Stimulated activated naive B cell treated with anti-CD40 and anti-IgM and Interleukin-4, amounts not matched to agents 10 μg/mL and 1 μg/mL and 100 μg/mL, for 72 hours (primary cell): ENCODE data around the gene RPUSD1.

ENCODE experiments used
- ATAC-seq, 2 donors: fragments of 150-1000 bp; cut with Tn5 transposase; replicated peaks; 2 replicates each; pipeline ENCODE4 v1.10.0; 2021; ENCODE audit warnings: moderate library complexity in 1 of 2
- DNase-seq: peaks from one replicate; pipeline ENCODE4 v3.0.0; 2021
- H3K27ac Mint-ChIP-seq: one replicate; pipeline ENCODE4 v1.8.0; 2022; ENCODE audit warnings: mild to moderate bottlenecking, mixed read lengths
- H3K27me3 Mint-ChIP-seq, 2 donors: one replicate each; pipeline ENCODE4 v1.8.0; 2022; ENCODE audit warnings: mixed read lengths in 2 of 2
- H3K36me3 Mint-ChIP-seq, 2 donors: one replicate each; pipeline ENCODE4 v1.8.0; 2022; ENCODE audit warnings: mixed read lengths in 2 of 2, mild to moderate bottlenecking in 1 of 2
- H3K4me1 Mint-ChIP-seq, 2 donors: one replicate each; pipeline ENCODE4 v1.8.0; 2022; ENCODE audit warnings: mixed read lengths in 2 of 2, mild to moderate bottlenecking in 1 of 2
- H3K4me3 Mint-ChIP-seq, 2 donors: one replicate each; pipeline ENCODE4 v1.8.0; 2022; ENCODE audit warnings: mild to moderate bottlenecking in 2 of 2, mixed read lengths in 2 of 2, moderate library complexity in 1 of 2
- H3K9me3 Mint-ChIP-seq, 2 donors: one replicate each; pipeline ENCODE4 v1.8.0; 2022; ENCODE audit warnings: mixed read lengths in 2 of 2, mild to moderate bottlenecking in 1 of 2

The RPUSD1 gene

DNA sequence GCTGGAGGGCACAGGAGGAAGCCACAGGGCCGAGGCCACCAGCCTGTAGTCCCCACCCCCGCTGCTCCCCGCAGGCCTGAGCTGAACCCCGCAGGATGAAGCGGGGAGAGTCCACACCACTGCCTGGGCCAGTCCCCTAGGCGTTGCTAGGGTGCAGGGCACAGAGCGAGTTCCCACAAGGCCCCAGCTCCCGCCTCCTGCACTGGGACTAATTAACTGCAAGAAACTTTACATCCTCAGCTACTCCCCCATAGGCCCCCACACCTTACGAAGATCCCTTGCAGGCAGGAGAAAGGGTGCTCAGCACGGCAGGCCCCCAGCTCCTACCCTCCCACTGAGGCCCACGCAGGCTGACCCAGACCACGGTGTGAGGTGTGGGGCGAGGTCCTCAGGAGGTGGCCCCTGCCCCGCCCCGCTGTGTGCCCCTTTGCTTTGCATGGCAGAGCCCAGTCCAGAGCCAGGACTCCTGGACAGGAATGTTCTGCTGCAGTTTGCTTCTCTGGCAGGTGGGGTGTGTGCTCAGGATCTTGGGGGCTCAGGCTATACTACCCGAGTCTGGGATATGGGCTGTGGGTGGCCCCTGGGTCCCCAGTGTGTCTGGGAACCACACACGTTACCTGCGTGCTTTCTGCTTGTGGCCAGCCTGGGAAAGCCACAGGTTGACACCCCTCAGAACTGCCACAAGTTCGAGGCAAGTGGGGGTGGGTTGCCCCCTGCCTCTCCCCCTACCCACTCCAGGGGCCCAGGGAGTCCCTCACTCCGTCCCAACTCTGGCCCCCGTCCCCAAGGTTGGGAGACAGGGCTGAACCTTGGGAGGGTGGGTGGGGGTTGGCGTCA, 11.1 kb upstream of the RPUSD1 start:
- H3K4me1 Mint-ChIP-seq, result peaks cover 2 to 3% of the 10 kb centered on the region in 2 donors

GRCh38 chr16:798666-799065, 10.5 kb upstream of the RPUSD1 start:
- Mint-ChIP-seq H3K9me3 (peaks cover 4 to 5% of the 10 kb centered on the region in 2 donors), H3K4me3 (no peak overlapping the region), H3K4me1 (peaks cover 0 to 3% of the 10 kb centered on the region in 2 donors), H3K27me3 (peaks cover 15 to 49% of the 10 kb centered on the region in 2 donors), H3K36me3 (peaks cover 27 to 29% of the 10 kb centered on the region in 2 donors), H3K27ac (no peak overlapping the region)
- ATAC-seq, result no peak
- DNase-seq, result no peak

More for the DNA sequence above, 11.1 kb upstream of the RPUSD1 start:
- no peak for ATAC-seq
- no peak overlapping the region for H3K4me3 Mint-ChIP-seq
- H3K36me3 Mint-ChIP-seq, result peaks cover 26 to 29% of the 10 kb centered on the region in 2 donors
- H3K27ac Mint-ChIP-seq, result no peak overlapping the region
- no peak for DNase-seq
- H3K9me3 Mint-ChIP-seq, result peaks cover 4 to 5% of the 10 kb centered on the region in 2 donors
- H3K27me3 Mint-ChIP-seq, result peaks cover 15 to 49% of the 10 kb centered on the region in 2 donors

GRCh38 chr16:797686-798085, 9.5 kb upstream of the RPUSD1 start:
- DNase-seq (no peak), ATAC-seq (no peak)
- peaks cover 27 to 29% of the 10 kb centered on the region in 2 donors for H3K36me3 Mint-ChIP-seq
- H3K4me1 Mint-ChIP-seq, result peaks cover 0 to 3% of the 10 kb centered on the region in 2 donors
- peaks cover 15 to 41% of the 10 kb centered on the region in 2 donors for H3K27me3 Mint-ChIP-seq
- no peak overlapping the region for H3K27ac Mint-ChIP-seq
- no peak overlapping the region for H3K4me3 Mint-ChIP-seq
- peaks cover 4 to 5% of the 10 kb centered on the region in 2 donors for H3K9me3 Mint-ChIP-seq

DNA sequence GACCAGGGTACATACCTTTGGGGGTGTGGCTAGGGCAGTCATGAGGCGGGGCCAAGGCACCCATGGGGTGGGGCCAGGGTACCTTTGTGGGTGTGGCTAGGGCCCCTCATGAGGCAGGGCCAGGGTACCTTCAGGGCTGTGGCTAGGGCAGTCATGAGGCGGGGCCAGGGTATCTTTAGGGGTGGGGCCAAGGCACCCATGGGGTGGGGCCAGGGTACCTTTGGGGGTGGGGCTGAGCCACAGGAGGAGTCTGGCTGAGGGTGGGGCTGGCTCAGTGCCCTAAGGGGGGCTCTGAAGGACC, 8.9 kb upstream of the RPUSD1 start:
- H3K4me1 Mint-ChIP-seq, result peaks cover 0 to 3% of the 10 kb centered on the region in 2 donors
- peaks cover 27 to 29% of the 10 kb centered on the region in 2 donors for H3K36me3 Mint-ChIP-seq
- DNase-seq, result no peak
- H3K27me3 Mint-ChIP-seq, result peaks cover 15 to 35% of the 10 kb centered on the region in 2 donors
- no peak overlapping the region for H3K27ac Mint-ChIP-seq
- peaks cover 4 to 5% of the 10 kb centered on the region in 2 donors for H3K9me3 Mint-ChIP-seq
- H3K4me3 Mint-ChIP-seq, result no peak overlapping the region
- peak; percentile 36 to 41 for ATAC-seq

GRCh38 chr16:796296-797119, 8.3 kb upstream of the RPUSD1 start:
- Mint-ChIP-seq H3K9me3 (peaks cover 4 to 5% of the 10 kb centered on the region in 2 donors), H3K4me3 (no peak overlapping the region), H3K27ac (no peak overlapping the region), H3K4me1 (peaks cover 3% of the 10 kb centered on the region in 2 donors), H3K27me3 (peaks cover 15 to 29% of the 10 kb centered on the region in 2 donors), H3K36me3 (peaks cover 33 to 34% of the 10 kb centered on the region in 2 donors)
- no peak for DNase-seq
- no peak for ATAC-seq

GRCh38 chr16:795580-796229, 7.5 kb upstream of the RPUSD1 start:
- peaks cover 41 to 42% of the 10 kb centered on the region in 2 donors for H3K36me3 Mint-ChIP-seq
- DNase-seq (no peak), ATAC-seq (no peak)
- no peak overlapping the region for H3K4me3 Mint-ChIP-seq
- peaks cover 11 to 21% of the 10 kb centered on the region in 2 donors for H3K27me3 Mint-ChIP-seq
- H3K9me3 Mint-ChIP-seq, result peaks cover 4 to 5% of the 10 kb centered on the region in 2 donors
- H3K4me1 Mint-ChIP-seq, result peaks cover 5 to 10% of the 10 kb centered on the region in 2 donors
- H3K27ac Mint-ChIP-seq, result no peak overlapping the region

- H3K36me3 Mint-ChIP-seq, result peaks cover 43 to 44% of the 10 kb centered on the region in 2 donors
- H3K9me3 Mint-ChIP-seq, result peaks cover 4 to 5% of the 10 kb centered on the region in 2 donors
- peaks cover 6 to 17% of the 10 kb centered on the region in 2 donors for H3K4me1 Mint-ChIP-seq
- H3K27me3 Mint-ChIP-seq, result peaks cover 11 to 20% of the 10 kb centered on the region in 2 donors
- H3K4me3 Mint-ChIP-seq, result no peak overlapping the region
- DNase-seq (no peak), ATAC-seq (no peak)
- H3K27ac Mint-ChIP-seq, result no peak overlapping the region
Measured at GRCh38 chr16:794853-795466, 6.8 kb upstream of the RPUSD1 start.

DNA sequence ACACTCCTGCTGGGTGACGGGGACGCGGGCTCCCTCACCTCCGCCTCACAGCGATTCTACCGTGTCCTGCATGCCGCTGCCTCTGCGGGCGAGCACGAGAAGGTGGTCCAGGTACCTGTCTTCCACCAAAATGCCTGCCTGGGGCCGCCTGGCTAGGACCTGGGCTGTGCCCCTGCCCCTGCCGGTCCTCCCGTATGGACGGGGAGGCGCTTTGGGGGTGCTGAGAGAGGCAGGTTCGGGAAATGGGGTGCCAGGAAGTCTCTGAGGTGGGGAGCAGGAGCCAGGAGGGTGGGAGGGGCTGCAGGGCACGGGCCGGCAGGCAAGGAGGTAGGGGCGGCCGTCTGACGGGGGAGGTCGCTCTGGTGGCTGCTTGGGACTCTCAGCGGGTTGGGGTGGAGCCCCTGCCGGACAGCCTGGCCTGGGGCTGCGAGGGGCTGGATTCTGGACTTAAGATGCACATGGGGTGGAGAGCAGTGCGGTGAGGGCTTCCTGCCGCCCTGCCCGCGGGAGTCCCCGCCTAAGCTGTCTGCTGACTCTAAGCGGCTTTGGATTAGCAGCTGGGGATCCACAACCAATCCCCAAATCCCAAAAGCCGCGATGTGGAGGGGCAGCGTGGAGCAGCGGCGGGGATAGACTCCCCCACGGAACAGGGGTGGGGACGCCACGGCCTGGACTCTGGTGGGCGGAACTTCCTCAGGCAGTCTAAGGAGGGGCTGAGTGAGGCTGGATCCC, 6.1 kb upstream of the RPUSD1 start:
- Mint-ChIP-seq H3K27ac (no peak overlapping the region), H3K36me3 (peaks cover 43 to 44% of the 10 kb centered on the region in 2 donors), H3K27me3 (peaks cover 11 to 17% of the 10 kb centered on the region in 2 donors), H3K4me3 (no peak overlapping the region), H3K9me3 (peaks cover 4 to 5% of the 10 kb centered on the region in 2 donors), H3K4me1 (peaks cover 8 to 22% of the 10 kb centered on the region in 2 donors)
- ATAC-seq (no peak), DNase-seq (no peak)

DNA sequence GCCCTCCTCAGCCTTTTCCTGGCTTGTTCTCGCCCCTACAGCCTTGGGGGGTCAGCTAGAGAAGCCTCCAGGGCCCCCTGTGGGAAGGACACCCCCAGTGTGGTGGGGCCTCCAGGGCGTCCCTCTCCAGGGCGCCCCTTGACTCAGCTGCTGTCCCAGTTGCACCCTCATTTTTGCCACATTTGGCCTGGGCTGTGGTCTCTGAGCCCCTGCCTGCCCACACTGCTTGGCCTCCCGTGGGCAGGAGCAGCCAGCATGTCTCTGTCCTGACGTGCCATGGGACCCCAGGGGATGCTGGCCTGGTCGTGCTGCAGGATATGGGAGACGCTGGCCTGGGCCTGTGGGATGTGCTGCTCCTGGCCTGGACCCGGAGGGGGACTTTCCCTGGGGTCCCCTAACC, 5.2 kb upstream of the RPUSD1 start:
- peaks cover 8 to 22% of the 10 kb centered on the region in 2 donors for H3K4me1 Mint-ChIP-seq
- no peak for DNase-seq
- H3K9me3 Mint-ChIP-seq, result peaks cover 4% of the 10 kb centered on the region in 2 donors
- peaks cover 7 to 9% of the 10 kb centered on the region in 2 donors for H3K27me3 Mint-ChIP-seq
- no peak overlapping the region for H3K27ac Mint-ChIP-seq
- ATAC-seq, result no peak
- H3K4me3 Mint-ChIP-seq, result no peak overlapping the region
- peaks cover 37 to 39% of the 10 kb centered on the region in 2 donors for H3K36me3 Mint-ChIP-seq

DNA sequence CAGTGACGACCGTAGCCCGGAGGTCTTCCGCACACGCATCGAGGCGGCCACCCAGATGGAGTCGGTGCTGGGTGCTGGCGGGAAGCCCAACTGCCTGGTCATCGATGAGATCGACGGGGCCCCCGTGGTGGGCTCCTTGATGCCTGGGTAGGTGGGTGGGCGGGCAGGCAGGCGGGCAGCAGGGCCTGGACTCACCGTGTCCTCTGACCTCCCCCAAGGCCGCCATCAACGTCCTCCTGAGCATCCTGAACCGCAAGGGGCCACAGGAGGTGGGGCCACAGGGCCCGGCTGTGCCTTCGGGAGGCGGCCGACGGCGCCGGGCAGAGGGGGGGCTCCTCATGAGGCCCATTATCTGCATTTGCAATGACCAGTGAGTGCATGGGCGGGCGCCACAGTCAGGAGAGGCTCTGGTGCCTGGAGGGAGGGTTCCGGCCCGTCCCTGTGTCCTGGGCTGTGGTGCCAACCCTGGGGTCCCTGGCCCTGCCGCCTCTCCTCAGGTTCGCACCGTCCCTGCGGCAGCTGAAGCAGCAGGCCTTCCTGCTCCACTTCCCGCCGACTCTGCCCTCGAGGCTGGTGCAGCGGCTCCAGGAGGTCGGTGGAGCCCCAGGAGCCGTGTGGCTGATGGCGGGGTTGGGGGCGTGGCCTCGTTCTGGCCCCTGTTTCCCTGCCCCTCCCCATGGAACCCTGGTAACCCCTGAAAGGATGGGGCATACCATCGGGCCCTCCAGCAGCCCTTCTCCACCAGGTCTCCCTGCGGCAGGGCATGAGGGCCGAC, 4.2 kb upstream of the RPUSD1 start:
- Mint-ChIP-seq H3K4me3 (no peak overlapping the region), H3K4me1 (peaks cover 10 to 26% of the 10 kb centered on the region in 2 donors), H3K36me3 (peaks cover 27 to 31% of the 10 kb centered on the region in 2 donors), H3K27ac (no peak overlapping the region), H3K9me3 (no peaks in the 10 kb centered on the region), H3K27me3 (no peaks in the 10 kb centered on the region)
- DNase-seq, result no peak
- ATAC-seq, result no peak

GRCh38 chr16:791131-791530, 3.0 kb upstream of the RPUSD1 start:
- Mint-ChIP-seq H3K27me3 (no peaks in the 10 kb centered on the region), H3K27ac (no peak overlapping the region), H3K4me1 (peaks cover 17 to 36% of the 10 kb centered on the region in 2 donors), H3K9me3 (no peaks in the 10 kb centered on the region), H3K36me3 (peaks cover 19 to 26% of the 10 kb centered on the region in 2 donors), H3K4me3 (no peak overlapping the region)
- DNase-seq (no peak), ATAC-seq (no peak)

GRCh38 chr16:790086-790485, 1.9 kb upstream of the RPUSD1 start:
- Mint-ChIP-seq H3K4me1 (peaks cover 17 to 39% of the 10 kb centered on the region in 2 donors), H3K27me3 (no peaks in the 10 kb centered on the region), H3K4me3 (peak overlapping the region; percentile 71 to 75), H3K36me3 (peaks cover 18 to 24% of the 10 kb centered on the region in 2 donors), H3K27ac (no peak overlapping the region), H3K9me3 (no peaks in the 10 kb centered on the region)
- ATAC-seq (no peak), DNase-seq (no peak)
